ENCODE data around the gene ASIC4. TPM values are rescaled to one million over a fixed set of nuclear protein-coding genes. Genes with fewer than 3 reads are reported as not detected.

ASIC4 gene
- total and polyA plus RNA-seq, 2 of the 13 experiments (the other 11 are each of a cell fraction or from before 2014, with no cell fraction given), result 0.03 TPM; not detected in 1

- no peak for TF ChIP-seq ZNF512B (CRISPR knock-in tag; IDR thresholded peaks at IDR 0.05; ENCODE audit: borderline replicate concordance)
- TF ChIP-seq KDM6A (CRISPR knock-in tag; IDR thresholded peaks at IDR 0.05; ENCODE audit: low read depth), result no peak
- TF ChIP-seq SMYD3 (CRISPR knock-in tag; IDR thresholded peaks at IDR 0.05), result no peak
- TF ChIP-seq ZNF816 (CRISPR knock-in tag; IDR thresholded peaks at IDR 0.05; ENCODE audit: borderline replicate concordance), result peak; percentile 28; the same call in 1 of the 2 replicates
- TF ChIP-seq ZIK1 (CRISPR knock-in tag; IDR thresholded peaks at IDR 0.05; ENCODE audit: borderline replicate concordance, low read depth), result peak; percentile 82; the same call in 1 of the 2 replicates
- no peak for TF ChIP-seq ZBTB8A (CRISPR knock-in tag; IDR thresholded peaks at IDR 0.05; ENCODE audit: borderline replicate concordance, low read depth)
- no peak; the same call in 1 of the 2 replicates for TF ChIP-seq NAIF1 (CRISPR knock-in tag; IDR thresholded peaks at IDR 0.05; ENCODE audit: borderline replicate concordance)
- TF ChIP-seq ZNF12 (CRISPR knock-in tag; IDR thresholded peaks at IDR 0.05), result peak; percentile 18; the same call in 1 of the 2 replicates
- no peak for TF ChIP-seq CREM (IDR thresholded peaks at IDR 0.05)
- TF ChIP-seq CREM (CRISPR knock-in tag; IDR thresholded peaks at IDR 0.05), result no peak
- no peak for TF ChIP-seq NCOA5 (CRISPR knock-in tag; IDR thresholded peaks at IDR 0.05)
- TF ChIP-seq ZNF260 (CRISPR knock-in tag; IDR thresholded peaks at IDR 0.05; ENCODE audit: borderline replicate concordance, low read depth), result peak; percentile 84; the same call in 1 of the 2 replicates
- 0 out of 2 replicates have a peak, but pooled peaks have one; percentile 12 for TF ChIP-seq RXRB (CRISPR knock-in tag; IDR thresholded peaks at IDR 0.05; ENCODE audit: borderline replicate concordance)
- no peak for TF ChIP-seq SOX13 (IDR thresholded peaks at IDR 0.05)
- peak in 1 of 2 experiments; percentile 19; a peak in 1 of 4 replicates for TF ChIP-seq SOX13 (CRISPR knock-in tag; conservative IDR thresholded peaks at IDR 0.05 in 1 of 2, IDR thresholded peaks at IDR 0.05 in 1 of 2)
- TF ChIP-seq ZNF567 (CRISPR knock-in tag; IDR thresholded peaks at IDR 0.05; ENCODE audit: borderline replicate concordance), result peak; percentile 82
- 0 out of 2 replicates have a peak, but pooled peaks have one; percentile 54 for TF ChIP-seq ZNF234 (CRISPR knock-in tag; conservative IDR thresholded peaks at IDR 0.05)
- peak; percentile 61 for TF ChIP-seq BHLHE40 (IDR thresholded peaks at IDR 0.05; ENCODE audit: low read length)
- 0 out of 2 replicates have a peak, but pooled peaks have one; percentile 24 for TF ChIP-seq THRA (CRISPR knock-in tag; IDR thresholded peaks at IDR 0.05; ENCODE audit: borderline replicate concordance)
These were observed 38.3 kb downstream of the ASIC4 start (continued) for GRCh38 chr2:219552382-219553167.

Measured in HepG2 (cell line).